Ectodermal cell (in vitro differentiated cells): ENCODE measurements around the gene CACNG4.
"Not testable (repeated sequence)": the region's sequence is repeated elsewhere in the genome, so short reads cannot be mapped to it uniquely, and the experiment has no call there.

Experiments used
- H3K27ac ChIP-seq: 2 replicates; pipeline ENCODE4 v1.7.0; 2013; ENCODE audit warnings: mild to moderate bottlenecking, low read depth, low read length; ENCODE audit not compliant: insufficient read depth, poor library complexity, severe bottlenecking
- H3K27me3 ChIP-seq: 2 replicates; pipeline ENCODE4 v1.7.0; 2013; ENCODE audit warnings: mild to moderate bottlenecking, low read length; ENCODE audit not compliant: insufficient read depth, control insufficient read depth, poor library complexity, severe bottlenecking
- H3K36me3 ChIP-seq: one replicate; pipeline ENCODE4 v1.7.0; 2013; ENCODE audit warnings: low read length; ENCODE audit not compliant: control insufficient read depth, insufficient read depth
- H3K4me1 ChIP-seq: one replicate; pipeline ENCODE4 v1.7.0; 2013; ENCODE audit warnings: low read length; ENCODE audit not compliant: control insufficient read depth, insufficient read depth
- H3K4me3 ChIP-seq: 2 replicates; pipeline ENCODE4 v1.7.0; 2013; ENCODE audit warnings: low read depth, low read length, control low read depth; ENCODE audit not compliant: insufficient read depth
- H3K9me3 ChIP-seq: 2 replicates; pipeline ENCODE4 v1.7.0; 2013; ENCODE audit warnings: mild to moderate bottlenecking, low read length, moderate library complexity; ENCODE audit not compliant: control insufficient read depth
- WGBS, 2 experiments: methylation state at CpG; one replicate each; pipeline ENCODE4 v1.1.7; 2013; ENCODE audit warnings: missing lambda C conversion rate in 2 of 2; 5-methylcytosine and 5-hydroxymethylcytosine counted together

The CACNG4 gene

DNA sequence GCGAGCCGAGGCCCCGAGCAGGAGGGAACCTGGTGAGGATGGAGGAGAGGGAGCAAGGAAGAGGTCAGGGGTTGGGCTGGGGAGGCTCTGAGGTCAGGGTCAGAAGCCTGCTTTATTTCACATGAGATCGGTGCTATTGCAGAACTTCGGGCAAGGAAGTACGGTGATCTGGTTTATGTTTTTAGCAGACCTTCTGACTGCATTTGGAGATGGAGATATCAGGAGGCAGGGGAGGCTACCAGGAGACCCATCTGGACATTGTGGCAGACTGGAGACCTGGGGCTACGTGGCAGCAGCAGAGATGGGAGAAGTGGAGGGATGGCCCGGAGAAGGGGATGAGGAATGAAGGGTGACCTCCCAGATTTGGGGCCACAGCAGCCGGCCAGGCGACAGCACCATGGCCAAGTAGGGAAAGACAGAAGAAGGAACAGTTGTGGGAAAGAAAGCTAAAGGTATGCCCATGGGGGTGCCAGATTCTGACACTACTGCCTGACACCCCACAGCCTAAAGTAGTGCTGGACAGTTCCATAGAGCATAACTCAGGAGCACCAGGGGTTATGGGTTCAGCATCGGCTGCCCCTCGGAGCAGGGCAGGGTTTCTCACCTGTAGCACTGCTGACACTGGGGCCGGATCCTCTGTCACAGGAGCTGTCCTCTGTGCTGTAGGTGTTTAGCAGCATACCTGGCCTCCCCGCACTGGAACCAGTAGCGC is 7.4 kb downstream of the CACNG4 start:
- no peak overlapping the region for H3K27ac ChIP-seq
- 91 to 93% methylated on average over 15 of the region's 15 CpGs for WGBS, 2 experiments
- H3K4me3 ChIP-seq, result no peak overlapping the region
- H3K27me3 ChIP-seq, result peaks cover 20% of the 10 kb centered on the region
- H3K36me3 ChIP-seq, result no peaks in the 10 kb centered on the region
- peaks cover 3% of the 10 kb centered on the region for H3K4me1 ChIP-seq
- H3K9me3 ChIP-seq, result no peaks in the 10 kb centered on the region

GRCh38 chr17:66972442-66972830 is 7.9 kb downstream of the CACNG4 start:
- H3K27ac ChIP-seq, H3K4me3 ChIP-seq, H3K4me1 ChIP-seq, H3K9me3 ChIP-seq, H3K36me3 ChIP-seq: not testable (repeated sequence)
- H3K27me3 ChIP-seq, result peaks cover 15% of the 10 kb centered on the region
- 89% methylated on average over 10 of the region's 10 CpGs for WGBS, 2 experiments

DNA sequence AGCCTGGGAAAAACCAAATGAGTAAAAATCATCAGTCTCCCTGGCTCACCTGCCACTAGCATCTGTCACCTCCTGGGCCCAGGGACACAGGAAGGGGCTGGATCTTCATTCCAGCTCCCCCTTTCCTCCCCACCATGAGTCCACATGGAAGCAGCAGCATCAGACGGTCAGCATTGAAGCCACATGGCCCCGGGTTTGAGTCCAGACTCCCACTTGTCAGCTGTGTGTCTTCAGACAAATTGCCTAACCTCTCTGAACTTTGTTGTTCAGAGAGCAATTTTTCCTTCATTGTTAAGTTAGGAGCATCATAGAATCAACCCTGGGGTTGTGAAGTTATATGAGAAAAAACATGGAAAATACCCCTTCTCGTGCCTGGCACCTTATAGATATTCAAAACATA is 10.7 kb downstream of the CACNG4 start:
- Histone ChIP-seq H3K9me3 (no peaks in the 10 kb centered on the region), H3K4me1 (peaks cover 9% of the 10 kb centered on the region), H3K36me3 (no peaks in the 10 kb centered on the region), H3K4me3 (no peak overlapping the region), H3K27me3 (no peaks in the 10 kb centered on the region), H3K27ac (no peak overlapping the region)
- 92 to 94% methylated on average over 3 of the region's 3 CpGs for WGBS, 2 experiments

DNA sequence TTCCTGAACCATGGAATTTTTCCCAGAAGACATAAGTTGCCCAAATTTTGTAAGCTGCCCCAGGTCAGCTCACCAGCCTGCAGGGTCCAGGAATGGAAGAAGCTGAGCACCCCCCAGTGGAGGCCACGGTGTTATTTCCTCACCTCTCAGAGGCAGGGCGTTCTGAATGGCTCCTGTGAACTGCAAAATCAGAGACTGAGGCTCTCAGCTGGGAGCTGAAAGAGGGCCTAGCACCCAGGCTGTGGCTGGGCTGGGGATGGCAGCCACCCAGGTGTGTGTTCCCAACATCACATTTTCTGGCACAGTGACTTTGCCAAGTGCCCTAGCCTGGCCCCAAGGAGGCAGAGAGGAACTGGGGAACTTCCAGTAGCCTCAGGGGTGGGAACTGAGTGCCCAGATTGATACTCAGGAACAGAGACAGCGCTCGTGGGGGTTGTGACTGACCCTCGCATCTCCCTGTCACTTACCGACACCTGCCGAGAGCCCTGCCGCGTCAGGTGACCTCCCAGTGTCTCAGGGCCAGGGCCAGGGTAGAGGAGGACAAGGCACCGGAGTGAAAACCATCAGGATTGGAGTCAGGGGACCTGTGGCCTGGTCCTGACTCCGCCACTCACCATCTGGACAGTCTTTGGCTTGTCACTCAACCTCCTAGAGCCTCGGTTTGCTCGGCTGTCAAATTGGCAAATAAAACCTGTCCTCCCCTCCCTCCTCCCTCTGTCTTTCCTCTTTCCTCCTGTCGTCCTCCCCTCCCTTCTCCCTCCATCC is 11.3 kb downstream of the CACNG4 start:
- 73 to 76% methylated on average over 14 of the region's 14 CpGs for WGBS, 2 experiments
- H3K27ac ChIP-seq, result no peak overlapping the region
- no peaks in the 10 kb centered on the region for H3K36me3 ChIP-seq
- peaks cover 9% of the 10 kb centered on the region for H3K4me1 ChIP-seq
- H3K9me3 ChIP-seq, result no peaks in the 10 kb centered on the region
- H3K27me3 ChIP-seq, result no peaks in the 10 kb centered on the region
- no peak overlapping the region for H3K4me3 ChIP-seq

GRCh38 chr17:66976379-66976663 is 11.8 kb downstream of the CACNG4 start:
- Histone ChIP-seq H3K9me3 (no peaks in the 10 kb centered on the region), H3K4me3 (no peak overlapping the region), H3K27me3 (no peaks in the 10 kb centered on the region), H3K27ac (no peak overlapping the region), H3K36me3 (no peaks in the 10 kb centered on the region), H3K4me1 (peaks cover 9% of the 10 kb centered on the region)
- WGBS, 2 experiments, result 58 to 74% methylated on average over 2 of the region's 2 CpGs

DNA sequence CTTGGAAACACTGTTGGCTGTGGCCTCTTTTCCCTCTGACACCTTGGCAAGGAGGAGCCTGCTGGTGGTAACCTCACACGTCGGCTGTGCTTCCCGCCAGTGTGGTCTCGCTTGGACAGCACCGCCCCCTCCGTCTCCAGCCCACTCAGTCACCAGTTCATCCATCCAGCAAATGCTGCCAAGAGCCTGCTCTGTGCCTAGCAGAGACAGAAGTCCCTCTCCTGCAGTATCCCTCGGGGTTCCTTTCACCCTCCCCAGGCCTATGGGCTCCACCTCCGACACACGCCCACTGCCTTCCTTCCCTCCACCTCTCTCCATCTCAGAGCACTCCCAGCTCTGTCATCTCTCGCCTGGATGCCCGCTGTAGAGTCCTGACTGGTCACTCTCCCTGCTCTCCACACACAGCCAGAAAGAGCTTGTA is 12.3 kb downstream of the CACNG4 start:
- Histone ChIP-seq H3K4me3 (no peak overlapping the region), H3K36me3 (no peaks in the 10 kb centered on the region), H3K4me1 (peaks cover 9% of the 10 kb centered on the region), H3K27me3 (no peaks in the 10 kb centered on the region), H3K9me3 (no peaks in the 10 kb centered on the region), H3K27ac (no peak overlapping the region)
- 63% methylated on average over 11 of the region's 11 CpGs for WGBS, 2 experiments

DNA sequence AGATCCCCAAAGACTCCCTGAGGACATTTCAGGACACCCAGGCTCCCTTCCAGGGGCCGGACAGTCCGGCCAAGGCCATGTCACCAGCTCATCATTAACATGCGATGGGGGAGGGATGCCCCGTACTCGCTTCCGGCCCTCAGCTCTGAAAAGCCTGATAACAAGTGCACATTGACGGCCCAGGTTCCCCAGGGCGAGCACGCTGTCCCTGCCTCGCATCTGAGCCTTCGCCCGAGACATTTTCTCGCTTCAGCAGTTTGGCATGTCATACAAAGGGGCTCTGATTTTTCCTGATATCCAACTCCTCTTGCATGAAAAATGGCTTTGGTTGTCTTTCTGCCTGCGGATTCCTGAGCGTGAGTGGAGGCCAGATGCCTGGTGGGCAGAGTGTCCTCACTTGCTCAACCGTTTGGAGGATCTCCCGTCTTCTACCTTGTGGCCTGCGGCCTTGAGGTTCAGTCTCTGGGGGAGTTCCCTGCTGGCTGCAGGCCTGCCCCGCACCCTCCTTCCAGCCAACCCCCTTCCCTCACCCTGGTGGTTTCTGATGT is 14.1 kb downstream of the CACNG4 start:
- H3K9me3 ChIP-seq, result no peaks in the 10 kb centered on the region
- WGBS, 2 experiments, result 88% methylated on average over 19 of the region's 19 CpGs
- H3K36me3 ChIP-seq, result no peaks in the 10 kb centered on the region
- H3K4me3 ChIP-seq, result no peak overlapping the region
- H3K27me3 ChIP-seq, result no peaks in the 10 kb centered on the region
- H3K4me1 ChIP-seq, result peaks cover 9% of the 10 kb centered on the region
- no peak overlapping the region for H3K27ac ChIP-seq

- Histone ChIP-seq H3K4me3 (no peak overlapping the region), H3K36me3 (no peaks in the 10 kb centered on the region), H3K9me3 (no peaks in the 10 kb centered on the region), H3K4me1 (peaks cover 9% of the 10 kb centered on the region), H3K27me3 (no peaks in the 10 kb centered on the region), H3K27ac (no peak overlapping the region)
- 94 to 96% methylated on average over 7 of the region's 7 CpGs for WGBS, 2 experiments
These were observed 16.4 kb downstream of the CACNG4 start for GRCh38 chr17:66980896-66981295.

DNA sequence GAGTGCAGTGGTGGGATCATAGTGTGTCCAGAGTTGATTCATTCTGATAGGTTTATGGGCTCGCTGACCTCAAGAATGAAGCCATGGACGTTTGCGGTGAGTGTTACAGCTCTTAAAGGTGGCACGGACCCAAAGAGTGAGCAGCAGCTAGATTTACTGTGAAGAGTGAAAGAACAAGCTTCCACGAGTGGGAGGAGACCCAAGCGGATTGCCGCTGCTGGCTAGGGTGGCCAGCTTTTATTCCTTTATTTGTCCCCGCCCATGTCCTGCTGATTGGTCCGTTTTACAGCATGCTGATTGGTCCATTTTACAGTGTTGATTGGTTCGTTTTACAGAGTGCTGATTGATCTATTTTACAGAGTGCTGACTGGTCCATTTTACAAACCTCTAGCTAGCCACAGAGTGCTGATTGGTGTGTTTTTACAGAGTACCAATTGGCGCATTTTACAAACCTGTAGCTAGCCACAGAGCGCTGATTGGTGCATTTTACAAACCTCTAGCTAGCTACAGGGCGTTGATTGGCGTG is 17.5 kb downstream of the CACNG4 start:
- H3K4me1 ChIP-seq, result peaks cover 6% of the 10 kb centered on the region
- no peak overlapping the region for H3K27ac ChIP-seq
- no peaks in the 10 kb centered on the region for H3K27me3 ChIP-seq
- H3K4me3 ChIP-seq, result no peak overlapping the region
- WGBS, 2 experiments, result 84 to 88% methylated on average over 14 of the region's 14 CpGs
- no peaks in the 10 kb centered on the region for H3K36me3 ChIP-seq
- no peaks in the 10 kb centered on the region for H3K9me3 ChIP-seq

- Histone ChIP-seq H3K9me3 (no peaks in the 10 kb centered on the region), H3K4me3 (no peak overlapping the region), H3K27ac (no peak overlapping the region), H3K4me1 (peaks cover 5% of the 10 kb centered on the region), H3K36me3 (no peaks in the 10 kb centered on the region), H3K27me3 (no peaks in the 10 kb centered on the region)
- 79 to 83% methylated on average over 14 of the region's 14 CpGs for WGBS, 2 experiments
These were observed 19.0 kb downstream of the CACNG4 start for GRCh38 chr17:66983414-66984021.
